H1 (cell line): ENCODE measurements around the gene TBX15. TPM values are rescaled to one million over a fixed set of nuclear protein-coding genes. Genes with fewer than 3 reads are reported as not detected.

Source experiments
- ATF2 ChIP-seq: IDR thresholded peaks from 2 replicates; pipeline ENCODE4 v1.6.1; 2012; ENCODE audit warnings: low read length, inconsistent platforms
- CBX8 ChIP-seq: fragments of 300-800, 300-1000 bp; sonication (generic); IDR thresholded peaks from 2 replicates; pipeline ENCODE4 v1.7.1; 2016; ENCODE audit warnings: low read depth, low read length, borderline replicate concordance
- FOSL1 ChIP-seq: IDR thresholded peaks from 2 replicates; pipeline ENCODE4 v1.6.1; 2011; ENCODE audit warnings: mild to moderate bottlenecking, low read depth, low read length, moderate library complexity; ENCODE audit not compliant: insufficient read depth
- NANOG ChIP-seq: IDR thresholded peaks from 2 replicates; pipeline ENCODE4 v1.6.1; 2011; ENCODE audit warnings: low read length, low read depth, mild to moderate bottlenecking, inconsistent platforms; ENCODE audit not compliant: insufficient read depth, poor library complexity, severe bottlenecking
- POLR2A ChIP-seq, 2 experiments: IDR thresholded peaks; 1 replicate in 1 of 2; 2 replicates in 1 of 2; pipeline ENCODE4 v1.6.1; 2011; ENCODE audit warnings: low read depth in 2 of 2, low read length in 2 of 2, mild to moderate bottlenecking in 2 of 2; ENCODE audit errors: control extremely low read depth in 1 of 2
- SP2 ChIP-seq: IDR thresholded peaks from 2 replicates; pipeline ENCODE4 v1.6.1; 2012; ENCODE audit warnings: mild to moderate bottlenecking, low read length, inconsistent platforms
- polyA plus RNA-seq, 7 experiments: library from polyadenylated mRNA; depleted of rRNA in 3 of 7; stranded (reverse) in 5 of 7; unstranded in 2 of 7; fragments of >200 nt in 5 of 7; fragments of 200-250 nt in 2 of 7; gene quantifications; 1 replicate in 5 of 7; 2 replicates in 1 of 7; 4 replicates in 1 of 7; pipeline versions ENCODE4 v1.2.1 to v1.2.3, GENCODE V29; 2011 to 2013; ENCODE audit warnings: missing spikeins in 2 of 7, mixed read lengths in 2 of 7
- total RNA-seq: library from RNA; stranded (reverse); fragmentation: NEBNext Ultra II Directional; extraction: Animal tissue kit (Norgen Biotek cat#: 25700); gene quantifications from 2 replicates; pipeline ENCODE4 v1.2.1, GENCODE V29; 2021

TBX15 gene
- total and polyA plus RNA-seq, 2 of the 8 experiments (the other 6 are each of a cell fraction or from before 2014, with no cell fraction given) = 0.14 to 0.24 TPM

GRCh38 chr1:118871582-118872171 is 116.5 kb downstream of the TBX15 start (continued):
- no peak for TF ChIP-seq CBX8
- TF ChIP-seq NANOG = no peak
- no peak for TF ChIP-seq ATF2
- no peak for TF ChIP-seq POLR2A (IDR thresholded peaks at IDR 0.05; ENCODE audit: control extremely low read depth in 1 of 2, low read depth in 2 of 2, low read length in 2 of 2)
- TF ChIP-seq FOSL1 = no peak
- no peak for TF ChIP-seq SP2
